Measurements from ENCODE around the gene CHRNA4.
"Not testable (repeated sequence)": the region's sequence is repeated elsewhere in the genome, so short reads cannot be mapped to it uniquely, and the experiment has no call there.

Gene CHRNA4

GRCh38 chr20:63397155-63397843 is 36.1 kb upstream of the CHRNA4 start:
- no peak for DNase-seq

GRCh38 chr20:63396300-63396699 is 35.2 kb upstream of the CHRNA4 start:
- no peak for DNase-seq

- DNase-seq, result no peak
These were observed 34.6 kb upstream of the CHRNA4 start for GRCh38 chr20:63395723-63396122.

GRCh38 chr20:63394920-63395455 is 33.8 kb upstream of the CHRNA4 start:
- DNase-seq, result no peak

- no peak for DNase-seq
These were observed 33.1 kb upstream of the CHRNA4 start for GRCh38 chr20:63394069-63394919.

- DNase-seq, result no peak
These were observed 32.4 kb upstream of the CHRNA4 start for GRCh38 chr20:63393566-63393965.

GRCh38 chr20:63392465-63393365 is 31.6 kb upstream of the CHRNA4 start:
- no peak for DNase-seq

GRCh38 chr20:63387917-63388316 is 26.8 kb upstream of the CHRNA4 start:
- DNase-seq, result no peak

GRCh38 chr20:63387393-63387792 is 26.2 kb upstream of the CHRNA4 start:
- DNase-seq, result no peak

GRCh38 chr20:63386491-63386890 is 25.3 kb upstream of the CHRNA4 start:
- DNase-seq, result no peak

GRCh38 chr20:63385819-63386218 is 24.7 kb upstream of the CHRNA4 start:
- DNase-seq, result no peak

- DNase-seq, result no peak
These were observed 23.2 kb upstream of the CHRNA4 start for GRCh38 chr20:63384336-63384735.

GRCh38 chr20:63383556-63383955 is 22.4 kb upstream of the CHRNA4 start:
- DNase-seq, result no peak

- DNase-seq, result no peak
These were observed 21.6 kb upstream of the CHRNA4 start for GRCh38 chr20:63382551-63383300.

- DNase-seq, result peak; percentile 15
These were observed 20.8 kb upstream of the CHRNA4 start for GRCh38 chr20:63381781-63382431.

GRCh38 chr20:63380346-63380870 is 19.3 kb upstream of the CHRNA4 start:
- no peak for DNase-seq

GRCh38 chr20:63379872-63380271 is 18.7 kb upstream of the CHRNA4 start:
- not testable (repeated sequence) for DNase-seq

GRCh38 chr20:63379296-63379695 is 18.1 kb upstream of the CHRNA4 start:
- no peak for DNase-seq

- DNase-seq, result no peak
These were observed 17.5 kb upstream of the CHRNA4 start for GRCh38 chr20:63378626-63379025.

GRCh38 chr20:63377951-63378381 is 16.8 kb upstream of the CHRNA4 start:
- DNase-seq, result no peak

GRCh38 chr20:63377256-63377941 is 16.2 kb upstream of the CHRNA4 start:
- DNase-seq, result no peak
